Measurements from ENCODE around the gene CHRND. TPM values are rescaled to one million over a fixed set of nuclear protein-coding genes. Genes with fewer than 3 reads are reported as not detected.

CHRND gene
- polyA plus RNA-seq, 3 donors = not detected

- Mint-ChIP-seq H3K4me1 (no peaks in the 10 kb centered on the region), H3K36me3 (no peaks in the 10 kb centered on the region), H3K9me3 (no peaks in the 10 kb centered on the region), H3K4me3 (no peak overlapping the region), H3K27me3 (ENCODE audit: low read depth in 3 of 3) (peaks cover 12 to 23% (median 20%) of the 10 kb centered on the region in 3 donors), H3K27ac (no peak overlapping the region)
- Histone ChIP-seq H4K20me1 (ENCODE audit: insufficient read depth, low read length) (no peaks in the 10 kb centered on the region), H3K36me3 (replicated peaks in 1 of 2; ENCODE audit: control insufficient read depth in 1 of 2, insufficient read depth in 2 of 2, low read length in 2 of 2) (no peaks in the 10 kb centered on the region), H2AFZ (ENCODE audit: insufficient read depth, low read depth, low read length, poor library complexity, severe bottlenecking) (no peak overlapping the region), H3K27ac (ENCODE audit: low read depth in 1 of 2, low read length in 2 of 2) (no peak overlapping the region), H3K4me2 (replicated peaks; ENCODE audit: extremely low read depth, low read length, poor library complexity, severe bottlenecking) (no peak overlapping the region), H3K27me3 (ENCODE audit: control insufficient read depth in 2 of 2, insufficient read depth in 2 of 2, low read length in 2 of 2) (peaks cover 0 to 10% of the 10 kb centered on the region in 2 donors), H3K4me1 (ENCODE audit: control insufficient read depth in 1 of 2, insufficient read depth in 2 of 2, low read length in 2 of 2) (no peaks in the 10 kb centered on the region), H3K9ac (ENCODE audit: insufficient read depth, low read length, poor library complexity, severe bottlenecking) (no peak overlapping the region), H3K9me3 (replicated peaks in 1 of 2; ENCODE audit: control insufficient read depth in 1 of 2, insufficient read depth in 1 of 2, low read length in 2 of 2) (no peaks in the 10 kb centered on the region), H3K4me3 (replicated peaks in 1 of 3; ENCODE audit: low read depth in 2 of 3, low read length in 3 of 3) (no peak overlapping the region), H3K79me2 (ENCODE audit: insufficient read depth, low read length) (no peaks in the 10 kb centered on the region)
- no peak for DNase-seq
- intact Hi-C loops (cut with micrococcal nuclease) = no loop called here
- TF ChIP-seq CTCF (IDR thresholded peaks at IDR 0.05) = no peak
- 83% methylated on average over 10 of the region's 20 CpGs for WGBS (ENCODE audit: insufficient coverage)
Observed at GRCh38 chr2:232496501-232497270, 29.3 kb upstream of the CHRND start.

GRCh38 chr2:232497348-232497747 is 28.6 kb upstream of the CHRND start:
- H3K4me1 Mint-ChIP-seq = no peaks in the 10 kb centered on the region

More at GRCh38 chr2:232497348-232497747, 28.6 kb upstream of the CHRND start:
- Histone ChIP-seq H3K27me3 (ENCODE audit: control insufficient read depth in 2 of 2, insufficient read depth in 2 of 2, low read length in 2 of 2) (peaks cover 0 to 16% of the 10 kb centered on the region in 2 donors), H3K4me1 (ENCODE audit: control insufficient read depth in 1 of 2, insufficient read depth in 2 of 2, low read length in 2 of 2) (no peaks in the 10 kb centered on the region), H2AFZ (ENCODE audit: insufficient read depth, low read depth, low read length, poor library complexity, severe bottlenecking) (no peak overlapping the region), H3K27ac (ENCODE audit: low read depth in 1 of 2, low read length in 2 of 2) (no peak overlapping the region), H3K4me2 (replicated peaks; ENCODE audit: extremely low read depth, low read length, poor library complexity, severe bottlenecking) (no peak overlapping the region), H3K9ac (ENCODE audit: insufficient read depth, low read length, poor library complexity, severe bottlenecking) (no peak overlapping the region), H3K9me3 (replicated peaks in 1 of 2; ENCODE audit: control insufficient read depth in 1 of 2, insufficient read depth in 1 of 2, low read length in 2 of 2) (no peaks in the 10 kb centered on the region), H4K20me1 (ENCODE audit: insufficient read depth, low read length) (no peaks in the 10 kb centered on the region), H3K36me3 (replicated peaks in 1 of 2; ENCODE audit: control insufficient read depth in 1 of 2, insufficient read depth in 2 of 2, low read length in 2 of 2) (no peaks in the 10 kb centered on the region), H3K79me2 (ENCODE audit: insufficient read depth, low read length) (no peaks in the 10 kb centered on the region), H3K4me3 (replicated peaks in 1 of 3; ENCODE audit: low read depth in 2 of 3, low read length in 3 of 3) (no peak overlapping the region)
- H3K4me3 Mint-ChIP-seq = no peak overlapping the region
- no peak for DNase-seq
- TF ChIP-seq CTCF (IDR thresholded peaks at IDR 0.05) = no peak
- H3K27ac Mint-ChIP-seq = no peak overlapping the region
- no peaks in the 10 kb centered on the region for H3K9me3 Mint-ChIP-seq
- intact Hi-C loops (cut with micrococcal nuclease) = no loop called here
- H3K27me3 Mint-ChIP-seq (ENCODE audit: low read depth in 3 of 3) = peaks cover 15 to 28% (median 27%) of the 10 kb centered on the region in 3 donors
- 84% methylated on average over 9 of the region's 13 CpGs for WGBS (ENCODE audit: insufficient coverage)
- no peaks in the 10 kb centered on the region for H3K36me3 Mint-ChIP-seq
